Bronchial epithelial cell (primary cell): ENCODE measurements around the gene FGF5. TPM values are rescaled to one million over a fixed set of nuclear protein-coding genes. Genes with fewer than 3 reads are reported as not detected.

Source experiments
- DNase-seq: peaks from one replicate; pipeline ENCODE4 v3.0.0-alpha.2; 2010; ENCODE audit warnings: low read depth
- FAIRE-seq: peaks from 2 replicates; lab custom pipeline; 2011; peaks lifted over from hg19 to GRCh38; lab: Jason Lieb, UNC
- H3K27me3 ChIP-seq: 2 replicates; pipeline ENCODE4 v1.5.1; 2011; ENCODE audit warnings: low read length; ENCODE audit not compliant: control insufficient read depth, insufficient read depth
- H3K36me3 ChIP-seq: 2 replicates; pipeline ENCODE4 v1.5.1; 2011; ENCODE audit warnings: low read length; ENCODE audit not compliant: control insufficient read depth, insufficient read depth
- H3K4me3 ChIP-seq: 2 replicates; pipeline ENCODE4 v1.5.1; 2011; ENCODE audit warnings: mild to moderate bottlenecking, low read depth, low read length, control low read depth
- CTCF ChIP-seq: IDR thresholded peaks from 2 replicates; pipeline ENCODE4 v1.5.1; 2011; ENCODE audit warnings: mild to moderate bottlenecking, moderate library complexity, low read length, control low read depth, inconsistent platforms; ENCODE audit not compliant: insufficient read depth, severe bottlenecking
- total RNA-seq: library from RNA; depleted of rRNA; stranded (reverse); fragments of >200 nt; gene quantifications from 2 replicates; pipeline ENCODE4 v1.2.1, GENCODE V29; 2014

Gene FGF5
- total RNA-seq, 1 donor from 2014 or later, result 1.3 TPM

- Histone ChIP-seq H3K36me3 (no peaks in the 10 kb centered on the region), H3K27me3 (no peaks in the 10 kb centered on the region), H3K4me3 (no peak overlapping the region)
- FAIRE-seq (no peak), DNase-seq (no peak)
- no peak for TF ChIP-seq CTCF
Measured at GRCh38 chr4:80340036-80340435, 73.6 kb downstream of the FGF5 start.

Other genes starting within 250 kb of the FGF5 start
- 17.2 and 35.5 TPM in 2 replicates for gene ANTXR2, start 193.4 kb upstream of the FGF5 start, total RNA-seq
- gene PRDM8, start 69.2 kb upstream of the FGF5 start, total RNA-seq, result 0.26 and 0.53 TPM in 2 replicates
- gene CFAP299, start 69.1 kb downstream of the FGF5 start, total RNA-seq, result 0.26 TPM in 1 of 2 replicates, not detected in the other